Measurements from ENCODE around the gene ST14. TPM values are rescaled to one million over a fixed set of nuclear protein-coding genes. Genes with fewer than 3 reads are reported as not detected.

The ST14 gene
- total RNA-seq, 2 donors from 2014 or later = 4.9 to 6.9 TPM

DNA sequence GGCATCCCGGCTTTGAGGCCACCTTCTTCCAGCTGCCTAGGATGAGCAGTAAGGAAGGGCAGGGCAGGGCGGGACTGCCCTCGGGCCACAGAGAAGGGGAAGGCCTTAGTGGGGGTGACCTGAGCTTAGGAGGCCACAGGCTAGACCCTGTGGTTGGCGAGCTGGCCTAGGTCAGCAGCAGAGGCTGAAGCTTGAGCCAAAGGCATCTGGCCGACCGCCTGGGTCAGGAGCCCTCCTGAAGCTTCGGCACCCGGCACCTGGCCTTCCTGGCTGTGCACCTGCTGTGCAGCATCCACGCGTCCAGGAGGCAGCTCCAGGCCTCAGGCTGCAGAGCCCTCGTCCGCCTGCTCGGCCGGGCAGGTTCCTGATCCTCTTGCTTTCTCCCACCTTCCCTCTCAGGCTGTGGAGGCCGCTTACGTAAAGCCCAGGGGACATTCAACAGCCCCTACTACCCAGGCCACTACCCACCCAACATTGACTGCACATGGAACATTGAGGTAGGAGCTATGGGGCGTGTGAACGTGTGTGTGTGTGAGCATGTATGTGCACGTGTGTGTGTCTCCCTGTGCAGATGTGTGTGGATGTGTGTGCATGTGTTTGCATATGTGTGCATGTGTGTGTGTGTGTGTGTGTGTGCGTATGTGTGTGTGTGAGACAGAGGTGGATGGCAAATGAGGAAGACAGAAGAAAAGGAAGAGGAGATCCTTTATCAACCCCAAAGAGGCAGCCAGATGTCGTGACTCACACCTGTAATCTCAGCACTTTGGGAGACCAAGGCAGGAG is 34.9 kb downstream of the ST14 start:
- no peaks in the 10 kb centered on the region for H3K4me1 ChIP-seq (ENCODE audit: control insufficient read depth in 1 of 2, low read depth in 2 of 2)
- H3K27me3 ChIP-seq (replicated peaks; ENCODE audit: insufficient read depth) = no peaks in the 10 kb centered on the region
- DNase-seq (ENCODE audit: low spot score) (no peak), ATAC-seq (ENCODE audit: insufficient number of reproducible peaks, low FRiP score, low read depth) (no peak)
- no peaks in the 10 kb centered on the region for H3K9me3 ChIP-seq
- no peaks in the 10 kb centered on the region for H3K36me3 ChIP-seq
- H3K4me3 ChIP-seq = no peak overlapping the region
- TF ChIP-seq, protein P1, sequence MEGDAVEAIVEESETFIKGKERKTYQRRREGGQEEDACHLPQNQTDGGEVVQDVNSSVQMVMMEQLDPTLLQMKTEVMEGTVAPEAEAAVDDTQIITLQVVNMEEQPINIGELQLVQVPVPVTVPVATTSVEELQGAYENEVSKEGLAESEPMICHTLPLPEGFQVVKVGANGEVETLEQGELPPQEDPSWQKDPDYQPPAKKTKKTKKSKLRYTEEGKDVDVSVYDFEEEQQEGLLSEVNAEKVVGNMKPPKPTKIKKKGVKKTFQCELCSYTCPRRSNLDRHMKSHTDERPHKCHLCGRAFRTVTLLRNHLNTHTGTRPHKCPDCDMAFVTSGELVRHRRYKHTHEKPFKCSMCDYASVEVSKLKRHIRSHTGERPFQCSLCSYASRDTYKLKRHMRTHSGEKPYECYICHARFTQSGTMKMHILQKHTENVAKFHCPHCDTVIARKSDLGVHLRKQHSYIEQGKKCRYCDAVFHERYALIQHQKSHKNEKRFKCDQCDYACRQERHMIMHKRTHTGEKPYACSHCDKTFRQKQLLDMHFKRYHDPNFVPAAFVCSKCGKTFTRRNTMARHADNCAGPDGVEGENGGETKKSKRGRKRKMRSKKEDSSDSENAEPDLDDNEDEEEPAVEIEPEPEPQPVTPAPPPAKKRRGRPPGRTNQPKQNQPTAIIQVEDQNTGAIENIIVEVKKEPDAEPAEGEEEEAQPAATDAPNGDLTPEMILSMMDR (IDR thresholded peaks at IDR 0.05) = no peak
- H3K27ac ChIP-seq = no peak overlapping the region

DNA sequence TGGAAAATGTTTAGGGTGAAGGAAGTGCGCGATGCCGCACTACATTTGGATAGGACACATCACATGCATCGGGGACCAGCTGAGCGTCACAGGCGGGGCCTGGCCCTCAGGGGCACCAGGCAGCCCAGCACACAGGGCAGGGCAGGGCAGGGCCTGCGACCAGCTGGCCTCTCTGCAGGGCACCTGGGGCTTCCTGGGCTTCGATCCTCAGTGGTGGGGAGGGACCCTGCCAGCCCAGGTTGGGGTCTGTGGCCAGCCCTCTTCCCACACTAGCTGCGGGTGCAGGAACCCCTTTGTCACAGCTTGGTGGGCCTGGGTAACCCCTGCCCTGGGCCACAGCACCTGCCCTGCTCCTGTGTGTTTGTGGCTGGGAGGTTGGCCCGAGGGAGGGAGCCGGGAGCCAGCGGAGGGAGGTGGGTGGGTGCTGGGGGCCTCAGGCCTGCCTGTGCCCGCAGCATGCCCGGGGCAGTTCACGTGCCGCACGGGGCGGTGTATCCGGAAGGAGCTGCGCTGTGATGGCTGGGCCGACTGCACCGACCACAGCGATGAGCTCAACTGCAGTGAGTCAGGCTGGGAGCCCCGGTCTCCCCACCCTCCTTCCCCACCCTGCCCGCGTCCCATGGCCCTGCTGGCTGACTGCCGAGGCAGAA is 37.9 kb downstream of the ST14 start:
- DNase-seq (ENCODE audit: low spot score) = no peak
- H3K27me3 ChIP-seq (replicated peaks; ENCODE audit: insufficient read depth) = no peaks in the 10 kb centered on the region
- no peak overlapping the region for H3K27ac ChIP-seq
- H3K36me3 ChIP-seq = no peaks in the 10 kb centered on the region
- ATAC-seq (ENCODE audit: insufficient number of reproducible peaks, low FRiP score, low read depth) = no peak
- no peaks in the 10 kb centered on the region for H3K4me1 ChIP-seq (ENCODE audit: control insufficient read depth in 1 of 2, low read depth in 2 of 2)
- TF ChIP-seq, protein P1 (IDR thresholded peaks at IDR 0.05) = no peak
- no peak overlapping the region for H3K4me3 ChIP-seq
- H3K9me3 ChIP-seq = no peaks in the 10 kb centered on the region

DNA sequence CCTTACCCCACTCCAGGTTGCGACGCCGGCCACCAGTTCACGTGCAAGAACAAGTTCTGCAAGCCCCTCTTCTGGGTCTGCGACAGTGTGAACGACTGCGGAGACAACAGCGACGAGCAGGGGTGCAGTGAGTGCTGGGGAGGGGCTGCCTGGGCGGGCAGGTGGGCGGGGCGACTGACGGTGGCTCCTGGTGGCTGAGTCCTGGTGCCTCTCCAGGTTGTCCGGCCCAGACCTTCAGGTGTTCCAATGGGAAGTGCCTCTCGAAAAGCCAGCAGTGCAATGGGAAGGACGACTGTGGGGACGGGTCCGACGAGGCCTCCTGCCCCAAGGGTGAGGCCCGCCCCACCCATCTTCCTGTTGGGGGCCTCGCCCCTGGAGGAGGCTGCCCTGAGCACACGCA is 38.7 kb downstream of the ST14 start:
- Histone ChIP-seq H3K4me3 (no peak overlapping the region), H3K27me3 (replicated peaks; ENCODE audit: insufficient read depth) (no peaks in the 10 kb centered on the region), H3K36me3 (no peaks in the 10 kb centered on the region), H3K27ac (no peak overlapping the region), H3K4me1 (ENCODE audit: control insufficient read depth in 1 of 2, low read depth in 2 of 2) (no peaks in the 10 kb centered on the region), H3K9me3 (no peaks in the 10 kb centered on the region)
- TF ChIP-seq, protein P1 (IDR thresholded peaks at IDR 0.05) = no peak
- no peak for ATAC-seq (ENCODE audit: insufficient number of reproducible peaks, low FRiP score, low read depth)
- no peak for DNase-seq (ENCODE audit: low spot score)

DNA sequence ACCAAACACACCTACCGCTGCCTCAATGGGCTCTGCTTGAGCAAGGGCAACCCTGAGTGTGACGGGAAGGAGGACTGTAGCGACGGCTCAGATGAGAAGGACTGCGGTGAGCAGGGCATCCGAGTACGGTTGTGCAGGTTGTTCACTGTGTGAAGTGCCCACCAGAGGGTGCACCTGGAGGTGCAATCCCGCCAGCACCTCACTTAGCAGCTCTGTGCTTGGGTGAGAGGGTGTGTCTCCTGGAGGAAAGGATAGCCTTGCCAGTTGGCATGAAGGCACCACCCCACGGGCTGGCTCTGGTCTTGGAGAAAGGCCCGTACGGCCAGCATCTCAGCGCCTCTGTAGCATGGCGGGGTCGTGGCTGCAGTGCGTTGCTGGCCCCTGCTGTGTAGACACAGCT is 39.4 kb downstream of the ST14 start:
- Histone ChIP-seq H3K27ac (no peak overlapping the region), H3K9me3 (no peaks in the 10 kb centered on the region), H3K4me3 (no peak overlapping the region), H3K4me1 (ENCODE audit: control insufficient read depth in 1 of 2, low read depth in 2 of 2) (no peaks in the 10 kb centered on the region), H3K27me3 (replicated peaks; ENCODE audit: insufficient read depth) (no peaks in the 10 kb centered on the region), H3K36me3 (no peaks in the 10 kb centered on the region)
- ATAC-seq (ENCODE audit: insufficient number of reproducible peaks, low FRiP score, low read depth) (no peak), DNase-seq (ENCODE audit: low spot score) (no peak)
- TF ChIP-seq, protein P1 (IDR thresholded peaks at IDR 0.05) = no peak

DNA sequence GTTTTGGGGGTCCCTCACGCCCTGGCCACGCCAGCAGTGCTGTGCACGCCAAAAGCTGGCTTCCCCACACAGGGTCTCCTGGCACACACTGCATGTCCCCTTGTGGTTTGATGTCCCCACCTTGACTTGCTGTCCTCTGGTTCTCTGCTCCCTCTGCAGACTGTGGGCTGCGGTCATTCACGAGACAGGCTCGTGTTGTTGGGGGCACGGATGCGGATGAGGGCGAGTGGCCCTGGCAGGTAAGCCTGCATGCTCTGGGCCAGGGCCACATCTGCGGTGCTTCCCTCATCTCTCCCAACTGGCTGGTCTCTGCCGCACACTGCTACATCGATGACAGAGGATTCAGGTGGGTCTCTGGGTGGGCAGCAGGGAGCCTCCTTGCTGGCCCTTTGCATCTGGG is 40.2 kb downstream of the ST14 start:
- no peak overlapping the region for H3K4me3 ChIP-seq
- DNase-seq (ENCODE audit: low spot score) = no peak
- ATAC-seq (ENCODE audit: insufficient number of reproducible peaks, low FRiP score, low read depth) = no peak
- H3K36me3 ChIP-seq = no peaks in the 10 kb centered on the region
- TF ChIP-seq, protein P1 (IDR thresholded peaks at IDR 0.05) = no peak
- H3K27ac ChIP-seq = no peak overlapping the region
- no peaks in the 10 kb centered on the region for H3K4me1 ChIP-seq (ENCODE audit: control insufficient read depth in 1 of 2, low read depth in 2 of 2)
- no peaks in the 10 kb centered on the region for H3K27me3 ChIP-seq (replicated peaks; ENCODE audit: insufficient read depth)
- no peaks in the 10 kb centered on the region for H3K9me3 ChIP-seq
